Memory B cell (primary cell): ENCODE results near the gene SYT10.
"Not testable (repeated sequence)": the region's sequence is repeated elsewhere in the genome, so short reads cannot be mapped to it uniquely, and the experiment has no call there.

Experiments
- ATAC-seq: fragments of 150-1000 bp; cut with Tn5 transposase; 2 replicates; pipeline ENCODE4 v1.10.0; 2021; ENCODE audit warnings: low read depth, mild to moderate bottlenecking, moderate library complexity
- DNase-seq, 2 donors: peaks; one replicate each; pipeline ENCODE4 v3.0.0; 2022; ENCODE audit warnings: low spot score in 2 of 2
- H3K27ac Mint-ChIP-seq: one replicate; pipeline ENCODE4 v1.8.0; 2022; ENCODE audit warnings: mild to moderate bottlenecking, moderate library complexity, mixed read lengths
- H3K27me3 Mint-ChIP-seq: one replicate; pipeline ENCODE4 v1.8.0; 2022; ENCODE audit warnings: mixed read lengths
- H3K36me3 Mint-ChIP-seq: one replicate; pipeline ENCODE4 v1.8.0; 2022; ENCODE audit warnings: mild to moderate bottlenecking, mixed read lengths
- H3K4me1 Mint-ChIP-seq: one replicate; pipeline ENCODE4 v1.8.0; 2022; ENCODE audit warnings: mixed read lengths
- H3K4me3 Mint-ChIP-seq: one replicate; pipeline ENCODE4 v1.8.0; 2022; ENCODE audit warnings: mild to moderate bottlenecking, moderate library complexity, mixed read lengths
- H3K9me3 Mint-ChIP-seq: one replicate; pipeline ENCODE4 v1.8.0; 2022; ENCODE audit warnings: mixed read lengths

Gene SYT10

DNA sequence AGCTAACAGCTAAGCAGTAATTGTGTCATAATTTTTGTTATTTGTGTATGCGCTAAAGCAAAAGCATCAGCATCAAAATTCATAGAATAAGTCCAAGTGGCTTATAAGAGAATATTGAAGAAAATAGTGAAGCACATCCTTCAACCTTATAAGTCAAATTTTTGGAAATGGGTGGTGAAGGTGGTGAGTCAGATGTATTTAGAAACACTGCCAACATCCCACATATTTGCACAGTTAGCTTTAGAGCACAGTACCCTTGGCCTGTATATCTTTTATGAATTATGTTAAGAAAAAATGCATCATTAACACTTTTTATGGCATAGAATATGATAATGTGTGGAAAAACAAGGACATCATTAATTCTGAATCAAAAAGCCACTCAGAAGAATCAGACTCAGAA lies 8.0 kb downstream of the SYT10 start:
- DNase-seq: no peak
- no peak overlapping the region for H3K4me3 Mint-ChIP-seq
- peaks cover 4% of the 10 kb centered on the region for H3K9me3 Mint-ChIP-seq
- H3K27ac Mint-ChIP-seq: no peak overlapping the region
- no peak for ATAC-seq
- H3K4me1 Mint-ChIP-seq: no peaks in the 10 kb centered on the region
- H3K27me3 Mint-ChIP-seq: no peaks in the 10 kb centered on the region
- no peaks in the 10 kb centered on the region for H3K36me3 Mint-ChIP-seq

DNA sequence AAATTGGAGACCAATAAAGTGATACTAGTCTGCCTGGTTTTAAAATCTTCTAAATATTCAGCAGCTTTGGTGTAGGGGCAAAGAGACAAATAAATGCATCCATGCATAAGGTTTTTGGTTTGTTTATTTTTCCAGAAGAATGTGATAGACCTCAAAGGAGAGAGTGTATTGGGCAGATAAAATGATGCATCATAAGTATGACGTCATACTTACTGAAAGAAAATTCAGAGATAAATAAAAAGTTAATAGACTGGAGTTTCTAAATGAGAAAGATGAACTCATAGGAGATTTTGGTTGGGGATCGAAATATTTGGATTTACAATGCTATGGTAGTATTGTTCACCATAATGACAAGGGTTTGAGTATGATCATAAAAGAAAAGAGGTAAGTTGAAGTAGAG lies 10.2 kb downstream of the SYT10 start:
- Mint-ChIP-seq H3K4me3 (no peak overlapping the region), H3K27me3 (no peaks in the 10 kb centered on the region), H3K9me3 (peaks cover 4% of the 10 kb centered on the region), H3K4me1 (no peaks in the 10 kb centered on the region), H3K27ac (no peak overlapping the region), H3K36me3 (no peaks in the 10 kb centered on the region)
- ATAC-seq: no peak
- no peak for DNase-seq

DNA sequence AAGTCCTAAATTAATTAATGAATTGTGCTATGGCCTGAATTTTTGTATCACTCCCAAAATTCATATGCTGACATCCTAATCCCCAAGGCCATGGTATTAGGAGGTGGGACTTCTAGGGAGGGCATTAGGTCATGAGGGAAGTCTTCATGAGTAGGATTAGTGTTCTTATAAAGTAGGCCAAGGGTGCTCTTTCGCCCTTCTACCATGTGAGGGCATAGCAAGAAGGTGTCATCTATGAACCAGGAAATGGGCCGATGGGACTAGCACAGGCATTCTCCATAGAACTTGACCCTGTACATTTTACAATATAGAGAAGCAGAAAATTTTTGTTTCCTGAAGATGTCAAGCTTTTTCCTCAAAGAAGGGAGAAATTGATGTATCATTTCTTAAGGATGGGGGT lies 12.5 kb downstream of the SYT10 start:
- DNase-seq: no peak
- Mint-ChIP-seq H3K27me3 (no peaks in the 10 kb centered on the region), H3K4me1 (no peaks in the 10 kb centered on the region), H3K4me3 (no peak overlapping the region), H3K9me3 (peaks cover 4% of the 10 kb centered on the region), H3K27ac (no peak overlapping the region), H3K36me3 (no peaks in the 10 kb centered on the region)
- ATAC-seq: no peak

DNA sequence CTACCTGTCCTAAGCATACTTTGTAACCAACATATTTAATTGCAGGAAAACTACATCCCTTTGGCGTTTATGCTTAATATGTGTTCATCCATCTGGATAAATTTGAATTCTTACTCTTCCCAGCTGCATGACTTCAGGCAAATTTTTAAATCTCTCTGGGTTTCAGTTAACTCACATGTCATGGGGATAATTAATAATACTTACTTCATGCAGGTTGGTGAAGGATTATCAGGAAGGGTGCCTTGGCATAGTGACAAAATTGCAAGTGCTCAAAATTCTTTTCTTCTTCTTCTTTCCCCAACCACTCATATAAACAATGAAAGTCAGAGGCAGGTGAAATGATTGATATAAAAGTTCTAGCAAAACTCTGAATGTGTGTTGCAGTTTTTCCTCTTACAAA lies 15.9 kb downstream of the SYT10 start:
- H3K4me3 Mint-ChIP-seq: no peak overlapping the region
- H3K36me3 Mint-ChIP-seq: no peaks in the 10 kb centered on the region
- DNase-seq: no peak
- no peaks in the 10 kb centered on the region for H3K9me3 Mint-ChIP-seq
- ATAC-seq: no peak
- no peaks in the 10 kb centered on the region for H3K4me1 Mint-ChIP-seq
- H3K27ac Mint-ChIP-seq: no peak overlapping the region
- H3K27me3 Mint-ChIP-seq: no peaks in the 10 kb centered on the region

DNA sequence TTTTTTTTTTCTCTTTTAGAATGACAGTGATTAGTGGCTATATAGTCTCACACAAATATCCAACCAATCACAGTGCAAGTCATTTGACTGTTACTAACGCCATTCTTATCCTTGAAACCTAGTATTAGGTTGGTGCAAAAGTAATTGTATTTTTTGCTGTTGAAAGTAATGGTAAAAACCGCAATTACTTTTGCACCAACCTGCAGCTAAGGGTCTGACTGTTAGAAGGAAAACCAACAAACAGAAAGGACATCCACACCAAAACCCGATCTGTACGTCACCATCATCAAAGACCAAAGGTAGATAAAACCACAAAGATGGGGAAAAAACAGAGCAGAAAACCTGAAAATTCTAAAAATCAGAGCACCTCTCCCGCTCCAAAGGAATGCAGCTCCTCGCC lies 27.2 kb downstream of the SYT10 start:
- not testable (repeated sequence) for DNase-seq, ATAC-seq, H3K27ac Mint-ChIP-seq, H3K27me3 Mint-ChIP-seq, H3K4me3 Mint-ChIP-seq, H3K36me3 Mint-ChIP-seq, H3K4me1 Mint-ChIP-seq
- peaks cover 12% of the 10 kb centered on the region for H3K9me3 Mint-ChIP-seq

DNA sequence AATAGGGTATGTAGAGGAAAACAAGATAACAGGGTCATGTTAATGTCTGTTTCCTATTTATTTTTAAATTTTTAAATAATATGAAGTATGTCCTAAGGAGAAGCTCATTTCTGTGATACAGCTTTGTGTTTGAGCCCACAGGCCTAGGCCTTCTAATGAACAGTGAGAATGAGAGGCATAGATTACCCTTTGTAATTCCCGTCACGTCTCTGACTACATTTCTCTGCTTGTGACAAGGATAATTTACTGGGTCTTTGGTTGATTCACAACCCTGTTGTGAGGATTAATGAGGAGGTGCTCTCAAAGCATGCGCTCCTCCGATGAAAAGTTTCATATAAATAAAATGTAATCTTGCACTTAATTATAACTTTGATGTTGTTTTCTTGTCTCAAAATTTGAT lies 56.1 kb downstream of the SYT10 start:
- DNase-seq (no peak), ATAC-seq (no peak)
- H3K27me3 Mint-ChIP-seq: no peaks in the 10 kb centered on the region
- H3K27ac Mint-ChIP-seq: no peak overlapping the region
- H3K4me1 Mint-ChIP-seq: no peaks in the 10 kb centered on the region
- H3K4me3 Mint-ChIP-seq: no peak overlapping the region
- H3K9me3 Mint-ChIP-seq: peaks cover 3% of the 10 kb centered on the region
- H3K36me3 Mint-ChIP-seq: no peaks in the 10 kb centered on the region

DNA sequence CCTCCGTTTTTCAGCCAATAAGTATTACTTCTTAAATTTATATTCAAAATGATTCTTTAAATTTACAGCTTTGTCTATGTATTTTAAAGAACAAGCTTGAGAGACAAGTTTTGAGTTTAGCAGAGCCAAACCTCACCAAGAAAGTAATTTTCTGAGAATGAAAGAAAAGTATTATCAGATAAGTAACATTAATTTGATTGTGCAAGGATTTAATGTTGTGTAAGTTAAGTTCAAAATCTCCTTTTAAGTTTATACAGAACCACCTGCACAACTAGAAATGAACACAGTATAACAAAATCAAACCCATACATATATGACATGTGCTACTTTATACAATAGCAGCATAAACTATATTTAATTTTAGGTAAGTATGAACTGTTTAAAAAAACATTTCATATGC lies 63.5 kb downstream of the SYT10 start:
- Mint-ChIP-seq H3K9me3 (no peaks in the 10 kb centered on the region), H3K36me3 (no peaks in the 10 kb centered on the region), H3K4me3 (no peak overlapping the region), H3K4me1 (no peaks in the 10 kb centered on the region), H3K27ac (no peak overlapping the region), H3K27me3 (no peaks in the 10 kb centered on the region)
- no peak for ATAC-seq
- DNase-seq: no peak

DNA sequence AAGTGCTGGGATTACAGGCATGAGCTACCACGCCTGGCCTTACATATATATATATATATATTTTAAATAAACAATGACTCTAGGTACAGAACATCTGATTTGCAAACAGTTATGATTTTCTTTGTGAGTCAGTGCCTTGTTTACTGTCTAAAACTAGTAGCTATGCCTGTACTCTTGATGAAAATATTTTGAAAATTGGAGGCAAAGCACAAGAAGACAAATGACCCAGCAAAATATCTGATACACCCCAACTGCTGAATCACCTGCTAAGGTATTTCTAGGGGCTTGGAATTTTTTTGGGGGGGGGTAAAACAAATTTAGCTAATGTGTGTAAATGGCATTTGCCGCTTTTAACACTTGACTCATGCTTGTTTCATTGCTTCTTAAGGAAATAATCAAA lies 69.3 kb downstream of the SYT10 start:
- H3K4me1 Mint-ChIP-seq: no peaks in the 10 kb centered on the region
- H3K9me3 Mint-ChIP-seq: peaks cover 6% of the 10 kb centered on the region
- no peak overlapping the region for H3K4me3 Mint-ChIP-seq
- no peaks in the 10 kb centered on the region for H3K27me3 Mint-ChIP-seq
- no peak for DNase-seq
- no peaks in the 10 kb centered on the region for H3K36me3 Mint-ChIP-seq
- ATAC-seq: no peak
- H3K27ac Mint-ChIP-seq: no peak overlapping the region

DNA sequence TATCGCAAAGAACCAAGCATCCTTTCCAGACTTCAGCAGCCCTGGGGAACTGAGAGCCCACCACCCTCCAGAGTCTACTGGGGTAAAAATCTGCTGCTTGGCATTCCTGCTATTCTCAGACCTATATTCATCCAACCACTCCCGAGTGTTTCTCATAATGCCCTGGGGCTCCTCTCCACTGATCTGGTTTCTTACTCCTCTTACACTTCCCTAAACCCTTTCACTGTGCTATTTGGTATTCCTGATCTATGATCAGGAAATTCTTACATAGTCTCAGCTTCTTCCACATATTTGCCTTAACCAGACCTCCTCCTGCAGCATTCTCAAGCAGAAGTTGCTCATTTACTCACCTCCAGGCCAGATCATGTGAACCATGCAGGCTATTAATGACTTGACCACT lies 82.4 kb downstream of the SYT10 start:
- H3K9me3 Mint-ChIP-seq: peaks cover 5% of the 10 kb centered on the region
- H3K27me3 Mint-ChIP-seq: no peaks in the 10 kb centered on the region
- ATAC-seq (no peak), DNase-seq (no peak)
- H3K36me3 Mint-ChIP-seq: no peaks in the 10 kb centered on the region
- H3K27ac Mint-ChIP-seq: no peak overlapping the region
- no peaks in the 10 kb centered on the region for H3K4me1 Mint-ChIP-seq
- H3K4me3 Mint-ChIP-seq: no peak overlapping the region

DNA sequence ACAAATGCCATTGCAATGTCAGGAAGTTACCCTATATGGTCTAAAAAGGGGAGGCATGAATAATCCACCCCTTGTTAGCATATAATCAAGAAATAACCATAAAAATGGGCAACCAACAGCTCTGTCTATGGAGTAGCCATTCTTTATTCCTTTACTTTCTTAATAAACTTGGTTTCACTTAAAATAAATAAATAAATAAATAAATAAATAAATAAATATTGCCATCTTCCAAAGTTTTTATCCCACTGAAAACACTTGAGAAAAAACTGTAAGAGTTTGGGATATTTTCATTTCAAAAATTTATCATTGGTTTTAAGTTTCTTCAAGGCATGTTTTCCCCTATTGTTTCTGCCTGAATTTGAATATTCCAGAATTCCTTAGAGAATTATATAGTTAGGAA lies 89.8 kb downstream of the SYT10 start:
- DNase-seq (no peak), ATAC-seq (no peak)
- Mint-ChIP-seq H3K9me3 (peaks cover 4% of the 10 kb centered on the region), H3K27ac (no peak overlapping the region), H3K4me3 (no peak overlapping the region), H3K4me1 (no peaks in the 10 kb centered on the region), H3K36me3 (no peaks in the 10 kb centered on the region), H3K27me3 (no peaks in the 10 kb centered on the region)

DNA sequence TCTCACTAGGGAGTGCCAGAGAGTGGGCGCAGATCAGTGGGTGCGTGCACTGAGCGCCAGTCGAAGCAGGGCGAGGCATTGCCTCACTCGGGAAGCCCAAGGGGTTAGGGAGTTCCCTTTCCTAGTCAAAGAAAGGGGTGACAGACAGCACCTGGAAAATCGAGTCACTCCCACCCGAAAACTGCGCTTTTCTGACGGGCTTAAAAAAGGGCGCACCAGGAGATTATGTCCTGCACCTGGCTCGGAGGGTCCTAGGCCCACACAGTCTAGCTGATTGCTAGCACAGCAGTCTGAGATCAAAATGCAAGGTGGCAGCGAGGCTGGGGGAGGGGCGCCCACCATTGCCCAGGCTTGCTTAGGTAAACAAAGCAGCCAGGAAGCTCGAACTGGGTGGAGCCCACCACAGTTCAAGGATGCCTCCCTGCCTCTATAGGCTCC lies 107.6 kb downstream of the SYT10 start:
- H3K4me1 Mint-ChIP-seq, DNase-seq, H3K27ac Mint-ChIP-seq, H3K36me3 Mint-ChIP-seq, H3K4me3 Mint-ChIP-seq, ATAC-seq, H3K27me3 Mint-ChIP-seq, H3K9me3 Mint-ChIP-seq: not testable (repeated sequence)

DNA sequence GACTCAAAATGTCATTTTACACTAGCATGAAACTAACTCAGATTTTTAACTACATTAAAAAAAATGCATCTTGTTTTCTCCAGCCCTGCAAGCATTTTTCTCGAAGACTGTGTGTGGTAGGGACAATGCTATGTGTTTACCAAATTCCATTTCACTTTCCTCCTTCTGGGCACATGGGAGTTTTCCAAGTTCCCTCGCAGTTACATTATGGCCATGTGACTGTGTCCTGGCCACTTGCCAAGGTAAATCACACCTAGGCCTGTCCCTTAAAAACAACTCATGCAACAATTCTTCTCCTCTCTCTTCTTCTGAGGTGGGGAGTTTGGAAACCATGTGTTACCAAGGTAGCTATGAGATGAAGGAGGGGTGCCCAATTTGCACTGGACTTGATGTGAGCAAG lies 108.7 kb downstream of the SYT10 start:
- H3K27ac Mint-ChIP-seq: no peak overlapping the region
- H3K9me3 Mint-ChIP-seq: no peaks in the 10 kb centered on the region
- no peak for DNase-seq
- no peaks in the 10 kb centered on the region for H3K4me1 Mint-ChIP-seq
- H3K27me3 Mint-ChIP-seq: no peaks in the 10 kb centered on the region
- H3K36me3 Mint-ChIP-seq: no peaks in the 10 kb centered on the region
- ATAC-seq: no peak
- H3K4me3 Mint-ChIP-seq: no peak overlapping the region
